GM21825 (cell line): ENCODE data around the gene POTEI.
"Not testable (repeated sequence)": the region's sequence is repeated elsewhere in the genome, so short reads cannot be mapped to it uniquely, and the experiment has no call there.

Experiments used
- ATAC-seq: cut with Tn5 transposase; IDR thresholded peaks from one replicate; pipeline ENCODE4 v1.9.1; 2021; ENCODE audit warnings: mild to moderate bottlenecking, moderate library complexity; ENCODE audit not compliant: unreplicated experiment

POTEI gene

DNA sequence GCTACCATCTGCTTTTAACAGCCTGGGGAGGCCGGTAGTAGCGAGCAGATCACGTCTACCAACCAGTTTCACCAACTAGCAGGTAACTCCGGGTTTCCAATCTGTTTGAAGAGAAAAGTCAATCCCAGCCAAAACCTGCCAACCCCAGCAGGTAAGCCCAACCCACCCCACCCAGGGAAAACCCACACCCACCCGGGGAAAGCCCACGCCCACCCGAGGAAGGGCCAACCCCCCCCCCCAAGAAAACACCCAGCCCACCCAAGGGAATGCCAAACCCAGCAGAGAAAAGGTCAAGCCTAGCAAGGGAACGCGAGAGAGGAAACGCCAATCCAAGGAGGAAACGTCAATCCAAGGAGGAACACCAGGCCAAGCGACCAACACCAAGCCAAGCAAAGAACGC is at the start of gene POTEI:
Gene POTEI, minus strand, starts transcription at position 101 of the 400 bp plus-strand sequence. Its CDS starts 93 bp downstream, at position 8.
- ATAC-seq: not testable (repeated sequence)

- not testable (repeated sequence) for ATAC-seq
These were observed 47.3 kb upstream of the POTEI start for GRCh38 chr2:130556441-130556840.

GRCh38 chr2:130554178-130554577 is 45.0 kb upstream of the POTEI start:
- ATAC-seq: not testable (repeated sequence)

- not testable (repeated sequence) for ATAC-seq
These were observed 40.3 kb upstream of the POTEI start for GRCh38 chr2:130549475-130549874.

GRCh38 chr2:130548418-130548817 is 39.3 kb upstream of the POTEI start:
- not testable (repeated sequence) for ATAC-seq

- ATAC-seq: not testable (repeated sequence)
These were observed 35.9 kb upstream of the POTEI start for GRCh38 chr2:130544978-130545377.

DNA sequence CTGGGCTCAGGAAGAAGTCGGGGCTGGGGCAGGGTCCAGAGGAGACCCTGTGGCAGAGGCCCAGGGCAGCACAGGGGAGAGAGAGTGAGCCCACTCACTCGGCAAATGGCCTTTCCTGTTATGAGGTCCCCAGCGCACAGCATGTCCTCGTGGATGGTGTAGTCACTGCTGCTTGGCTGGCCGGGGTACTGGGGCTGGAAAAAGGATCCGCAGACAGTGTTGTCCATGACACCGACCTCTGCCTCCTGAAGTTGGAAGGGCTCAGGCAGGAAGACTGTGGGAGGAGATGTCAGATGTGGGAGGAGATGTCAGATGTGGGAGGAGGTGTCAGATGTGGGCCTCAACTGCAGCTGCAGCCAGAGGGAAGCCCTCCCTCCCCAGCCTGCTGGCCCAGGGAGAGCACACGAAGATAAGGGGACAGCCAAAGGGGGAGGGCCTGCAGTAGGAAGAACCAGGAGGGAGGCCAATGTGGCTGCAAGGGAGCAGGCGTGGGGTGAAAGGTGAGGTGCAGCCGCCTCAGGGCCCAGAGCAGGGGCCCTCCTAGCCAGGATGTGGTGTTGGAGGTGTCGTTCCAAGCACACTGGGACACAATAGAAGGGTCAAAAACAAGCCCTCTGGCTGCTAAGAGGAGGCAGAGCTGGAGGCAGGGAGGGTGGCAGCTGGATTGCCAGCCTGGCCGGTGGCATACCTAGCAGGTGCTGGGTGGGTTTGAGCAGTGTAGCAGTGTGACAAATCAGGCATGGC is 34.8 kb upstream of the POTEI start:
- ATAC-seq: not testable (repeated sequence)

- not testable (repeated sequence) for ATAC-seq
These were observed 33.7 kb upstream of the POTEI start for GRCh38 chr2:130542789-130543188.

DNA sequence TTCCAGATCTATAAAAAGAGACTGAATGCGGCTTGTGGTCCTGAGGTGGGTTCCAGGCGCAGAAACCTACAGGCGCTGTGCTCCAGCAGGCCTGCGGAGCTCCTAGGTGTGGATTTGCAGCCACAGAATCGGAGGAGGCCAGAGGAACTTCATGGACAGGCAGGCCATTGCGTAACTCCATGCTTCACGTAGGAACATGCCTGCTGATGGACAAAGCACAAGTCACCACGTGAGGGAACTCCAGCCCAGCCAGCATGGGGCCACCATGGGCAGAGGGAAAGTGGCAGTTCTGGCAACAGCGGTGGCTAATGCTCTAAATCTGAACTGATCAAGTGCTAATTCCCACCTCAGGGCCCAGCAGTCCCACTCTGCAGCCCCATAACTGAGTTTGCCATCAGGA is 29.1 kb upstream of the POTEI start:
- not testable (repeated sequence) for ATAC-seq

GRCh38 chr2:130536654-130537053 is 27.5 kb upstream of the POTEI start:
- ATAC-seq: not testable (repeated sequence)

GRCh38 chr2:130531672-130532071 is 22.5 kb upstream of the POTEI start:
- ATAC-seq: not testable (repeated sequence)

- peak; percentile 94 for ATAC-seq
These were observed 22.1 kb upstream of the POTEI start for GRCh38 chr2:130531225-130531624.

DNA sequence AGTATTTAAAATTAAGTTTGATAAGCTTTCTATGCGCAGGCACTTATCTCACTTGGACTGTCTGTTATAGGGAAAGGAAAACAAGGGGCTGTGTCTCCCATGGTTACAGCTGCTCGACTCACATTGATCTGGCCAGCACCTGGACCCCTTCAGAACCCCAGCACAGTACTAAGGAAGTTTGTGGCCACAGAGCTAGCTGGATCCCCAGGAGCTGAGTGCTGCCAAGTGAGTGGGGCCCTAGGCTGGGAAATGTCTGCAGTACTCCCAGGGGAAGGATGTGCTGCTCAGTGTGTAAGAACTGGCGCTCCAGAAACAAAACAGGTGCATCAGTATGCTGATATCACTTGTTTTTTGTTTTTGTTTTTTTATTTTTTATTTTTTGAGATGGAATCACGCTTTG is 21.1 kb upstream of the POTEI start:
- ATAC-seq: not testable (repeated sequence)

DNA sequence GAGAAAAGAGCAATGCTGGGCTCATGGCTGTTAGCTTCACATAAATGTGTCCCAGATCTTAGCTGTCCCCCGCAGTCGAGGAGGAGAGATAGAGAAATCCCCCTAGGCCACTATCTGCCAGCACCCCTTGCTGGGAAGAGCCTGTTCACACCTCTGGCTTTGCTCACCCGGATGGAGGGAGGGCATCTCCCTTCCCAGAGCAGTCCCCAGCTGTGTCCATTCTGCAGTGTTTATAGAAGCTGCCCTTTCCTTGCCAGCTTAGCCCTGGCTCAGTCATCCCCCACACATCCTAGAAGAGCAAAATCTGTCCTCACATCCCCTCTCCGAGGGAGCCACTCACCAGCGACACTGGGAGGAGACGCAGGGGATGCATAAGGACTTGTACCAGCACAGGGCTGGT is 20.4 kb upstream of the POTEI start:
- not testable (repeated sequence) for ATAC-seq

GRCh38 chr2:130527365-130527967 is 18.3 kb upstream of the POTEI start:
- not testable (repeated sequence) for ATAC-seq

- not testable (repeated sequence) for ATAC-seq
These were observed 13.3 kb upstream of the POTEI start for GRCh38 chr2:130522390-130522789.

DNA sequence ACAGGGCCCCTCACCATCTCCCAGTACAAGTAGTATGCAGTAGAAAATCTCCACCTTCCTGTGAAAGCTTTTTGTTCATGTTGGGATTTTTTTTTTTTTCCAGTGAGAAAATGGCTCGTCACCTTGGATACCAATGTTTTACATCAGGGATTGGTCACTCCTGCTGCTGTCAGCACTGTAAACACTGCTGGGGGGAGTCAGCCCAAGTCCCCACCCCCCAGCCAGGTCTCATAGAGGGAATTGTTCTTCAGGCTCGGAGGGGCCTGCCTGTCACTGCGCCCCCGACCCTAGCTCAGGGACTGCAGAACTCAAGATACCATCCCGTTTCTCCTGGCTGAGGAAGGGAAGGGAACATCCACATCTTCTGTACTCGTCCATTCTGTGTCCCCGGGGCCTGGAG is 11.9 kb upstream of the POTEI start, which contains the start of gene CFC1B:
Gene CFC1B, plus strand, starts transcription at position 231 of the 400 bp plus-strand sequence. CDS start 263 bp downstream, outside the sequence.
- not testable (repeated sequence) for ATAC-seq

GRCh38 chr2:130518516-130519106 is 9.5 kb upstream of the POTEI start:
- ATAC-seq: not testable (repeated sequence)

- not testable (repeated sequence) for ATAC-seq
These were observed 2.8 kb upstream of the POTEI start for GRCh38 chr2:130511747-130512451.

DNA sequence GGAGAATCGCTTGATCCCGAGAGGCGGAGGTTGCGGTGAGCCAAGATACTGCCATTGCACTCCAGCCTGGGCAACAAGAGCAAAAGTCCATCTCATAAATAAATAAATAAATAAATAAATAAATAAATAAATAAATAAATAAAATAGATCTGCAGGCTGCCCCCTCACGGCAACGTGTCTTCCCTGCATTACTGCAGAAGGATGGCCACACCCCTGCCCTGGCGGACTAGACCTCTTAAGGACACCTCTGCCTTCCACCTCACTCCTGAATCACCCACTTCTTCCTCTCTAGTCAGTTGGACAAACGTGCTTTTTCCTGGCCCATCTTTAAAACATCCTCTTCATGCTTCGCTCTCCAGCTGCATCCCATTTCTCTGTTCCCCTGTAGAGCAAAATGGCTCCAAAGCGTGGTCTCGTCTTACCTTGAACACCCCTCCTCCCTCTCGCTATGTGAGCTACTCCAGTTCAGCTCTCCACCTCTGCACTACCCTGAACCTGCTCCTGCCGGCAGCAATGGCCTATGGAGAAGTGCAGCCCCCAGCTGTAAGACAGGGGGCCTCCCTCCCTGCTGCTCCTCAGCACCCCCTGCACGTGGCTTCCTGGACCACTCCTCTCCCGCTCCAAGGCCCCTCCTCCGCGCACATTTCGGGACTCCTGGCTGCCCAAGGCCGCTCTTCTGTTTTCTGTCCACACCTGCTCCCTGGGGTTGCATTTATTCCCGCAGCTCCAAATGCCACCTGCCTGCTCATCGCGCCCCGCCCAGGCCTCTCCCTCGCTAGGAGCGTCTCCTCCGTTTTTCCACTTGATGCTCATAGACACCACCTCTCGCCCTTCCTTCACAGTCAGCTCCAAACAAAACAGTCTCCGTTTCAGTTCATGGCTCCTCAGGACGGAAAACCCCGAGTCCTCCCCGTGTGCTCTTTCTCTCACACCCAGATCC is 1.9 kb upstream of the POTEI start:
- ATAC-seq: not testable (repeated sequence)
